ENCODE results near the gene FXYD1.

Gene FXYD1

DNA sequence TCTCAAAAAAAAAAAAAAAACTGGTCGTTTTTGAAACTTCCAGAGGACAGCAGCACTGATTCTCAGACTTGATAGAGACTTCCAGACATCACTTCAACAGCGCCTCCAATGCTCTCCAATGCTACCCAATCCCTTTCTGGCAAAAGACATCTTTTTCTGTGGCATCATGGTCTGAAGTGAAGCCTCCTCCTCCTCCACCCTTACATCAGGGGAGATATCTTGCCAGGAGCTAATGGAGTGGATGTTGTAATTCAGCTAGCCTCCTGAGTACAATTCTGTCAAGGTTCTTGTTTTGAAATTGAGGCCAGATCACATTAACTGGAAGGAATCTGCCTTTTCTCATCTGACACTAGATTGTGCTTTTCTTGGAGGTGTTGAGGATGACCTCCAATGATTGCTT lies 40.1 kb downstream of the FXYD1 start:
- FAIRE-seq (no peak), DNase-seq (ENCODE audit: insufficient read length, low spot score) (no peak)
- TF ChIP-seq POLR2A (IDR thresholded peaks at IDR 0.05; ENCODE audit: low read depth, low read length), result no peak

DNA sequence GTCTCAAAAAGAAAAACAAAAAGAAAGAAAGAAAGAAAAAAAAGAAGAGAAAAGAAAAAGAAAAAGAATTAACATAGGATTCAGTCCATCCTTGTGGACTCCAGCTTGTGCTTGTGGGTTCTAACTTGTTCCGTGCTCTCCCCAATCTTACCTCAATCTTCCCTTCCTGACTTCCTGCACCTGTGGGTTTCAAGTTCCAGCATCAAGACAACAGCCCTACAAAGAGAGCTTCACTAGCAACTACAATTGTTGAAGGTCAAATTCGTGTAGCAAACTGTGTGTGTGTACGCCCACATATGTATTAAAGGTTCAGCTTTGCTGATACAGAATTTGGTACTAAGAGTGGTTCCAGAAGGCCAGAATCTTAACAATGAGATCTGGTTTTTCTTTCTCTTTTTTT lies 41.2 kb downstream of the FXYD1 start:
- FAIRE-seq (no peak), DNase-seq (ENCODE audit: insufficient read length, low spot score) (no peak)
- TF ChIP-seq POLR2A (IDR thresholded peaks at IDR 0.05; ENCODE audit: low read depth, low read length), result no peak

DNA sequence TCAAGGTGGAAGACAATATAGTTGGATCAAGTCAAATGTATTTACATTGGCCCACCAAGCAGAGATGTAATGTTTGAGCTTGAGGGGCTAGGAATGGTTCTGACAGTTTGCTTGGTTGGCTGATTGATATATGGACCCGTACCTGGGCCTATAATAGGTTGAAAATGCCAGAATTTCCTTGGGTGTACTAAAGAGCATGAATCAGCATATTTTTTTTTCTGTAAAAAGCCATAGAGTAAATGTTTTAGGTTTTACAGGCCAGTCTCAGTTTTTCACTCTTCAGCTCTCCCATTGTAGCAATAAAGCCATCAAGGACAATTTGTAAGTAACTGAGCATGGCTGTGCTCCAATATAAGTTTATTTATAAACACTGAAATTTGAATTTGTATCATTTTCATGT lies 42.8 kb downstream of the FXYD1 start:
- DNase-seq (ENCODE audit: insufficient read length, low spot score), result no peak
- FAIRE-seq, result no peak
- TF ChIP-seq POLR2A (IDR thresholded peaks at IDR 0.05; ENCODE audit: low read depth, low read length), result no peak

DNA sequence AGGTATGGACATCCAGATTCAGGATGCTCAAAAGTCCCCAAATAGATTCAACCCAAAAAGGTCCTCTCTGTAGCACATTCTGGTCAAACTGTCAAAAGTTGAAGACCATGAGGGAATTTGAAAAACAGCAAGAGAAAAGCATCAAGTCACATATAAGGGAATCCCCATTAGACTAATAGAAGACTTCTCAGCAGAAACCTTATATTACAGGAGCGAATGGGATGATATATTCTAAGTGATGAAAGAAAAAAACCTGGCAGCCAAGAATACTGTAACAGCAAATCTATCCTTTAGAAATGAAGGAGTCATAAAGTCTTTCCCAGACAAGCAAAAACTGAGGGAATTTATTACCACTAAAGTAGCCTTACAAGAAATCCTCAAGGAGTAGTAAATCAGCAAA lies 45.6 kb downstream of the FXYD1 start:
- DNase-seq (ENCODE audit: insufficient read length, low spot score), result no peak
- no peak for TF ChIP-seq POLR2A (IDR thresholded peaks at IDR 0.05; ENCODE audit: low read depth, low read length)
- no peak for FAIRE-seq

DNA sequence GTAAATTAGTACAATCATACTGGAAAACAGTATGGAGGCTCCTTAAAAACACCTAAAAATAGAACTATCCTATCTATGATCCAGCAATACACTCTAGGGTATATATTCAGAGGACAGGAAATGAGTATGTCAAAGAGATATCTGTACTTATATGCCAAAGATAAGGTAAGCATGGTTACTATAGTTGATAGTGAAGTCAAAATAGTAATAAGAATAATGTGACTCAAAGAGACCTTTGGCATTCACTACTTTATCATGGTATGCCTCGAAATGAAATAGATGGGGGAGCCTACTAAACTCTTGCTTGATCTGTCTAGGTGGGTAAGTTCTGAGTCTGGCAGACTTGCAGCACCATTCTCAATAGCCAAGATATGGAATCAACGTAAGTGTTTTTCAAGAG lies 46.3 kb downstream of the FXYD1 start:
- no peak for TF ChIP-seq POLR2A (IDR thresholded peaks at IDR 0.05; ENCODE audit: low read depth, low read length)
- FAIRE-seq (no peak), DNase-seq (ENCODE audit: insufficient read length, low spot score) (no peak)

Data from H54 (cell line).